ENCODE measurements around the gene MBNL1. TPM values are rescaled to one million over a fixed set of nuclear protein-coding genes. Genes with fewer than 3 reads are reported as not detected.
A peak's percentile ranks its signal among the peaks of the same experiment; 100 is the strongest.
"Not testable (repeated sequence)": the region's sequence is repeated elsewhere in the genome, so short reads cannot be mapped to it uniquely, and the experiment has no call there.

MBNL1 gene
- total RNA-seq, 8 experiments from 2014 or later: 17.3 to 294 (median 44.8) TPM

DNA sequence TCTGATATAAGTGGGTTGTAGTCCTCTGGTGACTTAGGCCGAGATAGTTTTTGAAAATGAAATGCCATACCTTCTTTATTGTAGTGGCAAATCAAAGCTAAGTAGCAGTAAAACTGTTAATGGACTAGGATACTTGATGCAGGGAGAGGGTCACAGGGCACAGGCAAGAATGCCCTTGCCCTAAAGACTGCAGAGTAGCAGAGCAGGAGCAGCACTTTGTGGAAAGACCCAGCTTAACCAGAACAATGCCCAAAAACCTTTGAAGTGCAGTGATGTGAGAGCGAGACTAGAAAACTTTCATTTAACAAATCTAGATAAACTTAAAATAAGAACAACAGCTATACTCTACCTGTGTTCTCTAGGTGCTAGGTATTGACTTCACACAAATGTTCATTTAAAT, 121.9 kb downstream of the MBNL1 start:
- in situ Hi-C loops (cut with MboI; ENCODE audit: low pct_unique_long_range_greater_than_20kb in 2 of 9, low sequenced_read_pairs in 9 of 9, unreplicated experiment in 9 of 9): no loop called here
- 20 to 100% (median 78%) methylated on average over 1 to 2 of the region's 2 CpGs; no CpG with 5 or more reads in 1 of the 10 experiments for WGBS, 10 experiments
- no peak for ATAC-seq (replicated peaks in 6 of 8)
- Histone ChIP-seq H3K4me1 (replicated peaks in 1 of 2) (peaks cover 0 to 6% of the 10 kb centered on the region in 2 donors), H3K4me3 (no peak overlapping the region), H3K27ac (no peak overlapping the region)

DNA sequence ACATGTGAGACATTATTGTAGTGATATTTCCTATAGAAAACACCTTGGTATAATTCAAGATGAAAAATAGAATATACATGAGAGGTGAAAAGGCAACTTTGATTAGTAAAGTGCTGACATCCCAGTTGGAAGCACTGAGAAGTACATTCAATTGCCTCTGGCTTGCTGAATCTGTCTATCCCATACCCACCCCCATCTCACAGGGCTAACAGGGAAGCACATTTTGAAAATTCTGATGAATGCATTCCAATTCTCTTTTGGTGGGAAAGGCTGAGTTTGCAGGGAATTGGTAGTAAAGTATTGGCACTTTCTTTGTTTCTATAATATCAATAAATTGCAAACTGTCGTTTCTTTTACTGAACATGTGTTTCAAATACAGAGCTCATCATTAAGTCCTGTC, 122.9 kb downstream of the MBNL1 start:
- Histone ChIP-seq H3K4me3 (no peak overlapping the region), H3K27ac (no peak overlapping the region), H3K4me1 (replicated peaks in 1 of 2) (peaks cover 0 to 3% of the 10 kb centered on the region in 2 donors)
- in situ Hi-C loops (cut with MboI; ENCODE audit: low pct_unique_long_range_greater_than_20kb in 2 of 9, low sequenced_read_pairs in 9 of 9, unreplicated experiment in 9 of 9): no loop called here
- WGBS, 10 experiments: 0 to 100% (median 68%) methylated on average over 1 of the region's 1 CpG; no CpG with 5 or more reads in 2 of the 10 experiments
- peak in 1 of 8 experiments; percentile 52 for ATAC-seq (replicated peaks in 6 of 8)

DNA sequence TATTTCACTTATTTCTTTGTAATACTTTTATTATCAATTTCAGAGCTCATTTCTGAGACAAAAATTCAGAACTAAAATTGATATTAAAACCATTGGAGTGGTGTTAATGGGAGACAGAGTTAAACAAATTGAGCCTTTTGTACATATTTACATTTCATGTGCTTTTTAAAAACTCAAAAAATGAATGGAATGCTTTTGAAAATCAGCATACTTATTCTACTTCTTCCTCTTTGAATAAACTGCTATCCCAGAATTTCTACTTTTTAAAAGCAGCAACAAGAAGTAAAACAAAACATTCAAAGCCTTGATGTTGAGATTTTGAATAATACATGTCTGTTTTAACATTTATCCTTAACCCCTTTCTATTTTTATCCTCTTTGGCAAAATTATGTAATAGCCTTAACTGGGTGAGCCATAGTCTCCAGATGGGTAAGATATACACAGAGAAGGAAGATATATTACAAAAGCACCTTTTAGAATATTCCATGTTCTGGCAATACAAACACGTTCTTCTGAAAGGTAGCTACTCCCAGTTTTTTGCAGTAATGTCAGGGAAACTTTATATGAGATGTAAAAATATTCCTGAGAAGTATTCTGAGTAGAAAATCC, 123.6 kb downstream of the MBNL1 start:
- peak in 2 of 8 experiments; percentile 66 to 78 for ATAC-seq (replicated peaks in 6 of 8)
- in situ Hi-C loops (cut with MboI; ENCODE audit: low pct_unique_long_range_greater_than_20kb in 2 of 9, low sequenced_read_pairs in 9 of 9, unreplicated experiment in 9 of 9): no loop called here
- no peak overlapping the region for H3K4me3 ChIP-seq
- 0 to 100% (median 89%) methylated on average over 1 of the region's 1 CpG for WGBS, 10 experiments
- peaks cover 0 to 3% of the 10 kb centered on the region in 2 donors for H3K4me1 ChIP-seq (replicated peaks in 1 of 2)
- no peak overlapping the region for H3K27ac ChIP-seq

DNA sequence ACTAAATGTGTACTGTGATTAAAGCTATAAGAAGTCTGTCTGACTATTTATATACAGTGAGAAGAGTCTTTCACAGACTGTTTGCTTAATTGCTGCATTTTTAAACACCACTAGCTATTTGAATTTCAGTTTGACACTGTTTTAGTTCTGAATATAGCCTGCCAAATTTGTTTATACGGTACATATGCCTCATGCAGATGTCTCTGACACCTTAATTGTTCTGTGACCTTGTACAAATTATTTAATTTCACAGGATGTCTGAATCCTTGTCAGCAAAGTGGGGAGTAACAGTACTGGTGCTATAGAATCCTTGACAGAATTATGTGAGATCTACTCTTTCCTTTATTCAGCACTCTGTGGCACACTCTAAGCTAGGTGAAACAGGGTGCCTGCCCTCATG, 125.5 kb downstream of the MBNL1 start:
- no peak overlapping the region for H3K27ac ChIP-seq
- 0 to 100% (median 86%) methylated on average over 1 of the region's 1 CpG; no CpG with 5 or more reads in 5 of the 10 experiments for WGBS, 10 experiments

GRCh38 chr3:152395764-152396163, 127.0 kb downstream of the MBNL1 start:
- no peak for ATAC-seq (replicated peaks in 6 of 8)
- peaks cover 0 to 3% of the 10 kb centered on the region in 2 donors for H3K4me1 ChIP-seq (replicated peaks in 1 of 2)
- in situ Hi-C loops (cut with MboI; ENCODE audit: low pct_unique_long_range_greater_than_20kb in 2 of 9, low sequenced_read_pairs in 9 of 9, unreplicated experiment in 9 of 9): no loop called here
- H3K4me3 ChIP-seq: no peak overlapping the region
- 67 to 100% (median 89%) methylated on average over 1 to 4 of the region's 4 CpGs; no CpG with 5 or more reads in 5 of the 10 experiments for WGBS, 10 experiments
- no peak overlapping the region for H3K27ac ChIP-seq

More for the DNA sequence above, 125.5 kb downstream of the MBNL1 start:
- H3K4me1 ChIP-seq (replicated peaks in 1 of 2): peaks cover 0 to 3% of the 10 kb centered on the region in 2 donors
- in situ Hi-C loops (cut with MboI; ENCODE audit: low pct_unique_long_range_greater_than_20kb in 2 of 9, low sequenced_read_pairs in 9 of 9, unreplicated experiment in 9 of 9): no loop called here
- peak in 1 of 8 experiments; percentile 31 for ATAC-seq (replicated peaks in 6 of 8)
- no peak overlapping the region for H3K4me3 ChIP-seq

DNA sequence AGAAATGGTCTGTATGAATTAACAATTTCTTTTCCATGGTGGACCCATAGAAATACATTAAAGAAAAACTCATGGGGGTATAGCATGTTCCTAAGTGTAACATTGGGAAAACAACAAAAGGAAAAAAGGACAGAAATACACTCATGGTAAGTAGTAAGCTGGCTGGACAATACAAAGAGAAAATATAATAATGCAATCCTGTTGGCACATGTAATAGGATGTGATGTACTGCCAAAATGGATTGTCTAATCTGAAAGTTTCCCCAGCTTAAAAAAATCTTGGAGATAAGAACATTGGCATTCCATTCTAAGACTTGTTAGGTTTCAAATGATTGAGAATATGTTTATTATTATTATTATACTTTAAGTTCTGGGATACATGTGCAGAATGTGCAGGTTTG, 128.1 kb downstream of the MBNL1 start:
- no peaks in the 10 kb centered on the region for H3K4me1 ChIP-seq (replicated peaks in 1 of 2)
- H3K27ac ChIP-seq: no peak overlapping the region
- ATAC-seq (replicated peaks in 6 of 8): no peak
- no peak overlapping the region for H3K4me3 ChIP-seq
- in situ Hi-C loops (cut with MboI; ENCODE audit: low pct_unique_long_range_greater_than_20kb in 2 of 9, low sequenced_read_pairs in 9 of 9, unreplicated experiment in 9 of 9): no loop called here

GRCh38 chr3:152397348-152397747, 128.6 kb downstream of the MBNL1 start:
- H3K4me3 ChIP-seq; in situ Hi-C loops (cut with MboI; ENCODE audit: low pct_unique_long_range_greater_than_20kb in 2 of 9, low sequenced_read_pairs in 9 of 9, unreplicated experiment in 9 of 9); H3K27ac ChIP-seq; ATAC-seq (replicated peaks in 6 of 8); H3K4me1 ChIP-seq (replicated peaks in 1 of 2): not testable (repeated sequence)
- 100% methylated on average over 1 to 2 of the region's 2 CpGs; no CpG with 5 or more reads in 2 of the 10 experiments for WGBS, 10 experiments

DNA sequence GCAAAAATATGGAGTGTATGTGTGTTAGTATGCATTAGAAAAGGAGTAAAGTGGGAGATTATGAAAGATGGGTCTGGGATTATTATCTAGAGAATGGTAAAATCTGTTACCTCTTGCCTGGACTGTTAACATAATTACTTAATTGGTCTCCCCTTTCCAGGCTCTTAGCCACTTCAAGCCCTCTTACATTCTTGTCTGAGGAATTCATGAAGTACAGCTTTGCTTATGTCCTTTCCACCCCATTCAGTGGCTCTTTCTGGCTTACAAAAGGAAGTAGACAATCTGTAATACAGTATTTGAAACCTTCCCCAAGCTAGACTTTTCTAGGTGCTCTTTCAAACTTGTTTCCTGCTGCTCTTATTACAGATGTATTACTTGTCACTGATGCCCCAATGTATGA, 129.8 kb downstream of the MBNL1 start:
- H3K27ac ChIP-seq: no peak overlapping the region
- in situ Hi-C loops (cut with MboI; ENCODE audit: low pct_unique_long_range_greater_than_20kb in 2 of 9, low sequenced_read_pairs in 9 of 9, unreplicated experiment in 9 of 9): no loop called here
- ATAC-seq (replicated peaks in 6 of 8): no peak
- peaks cover 0 to 7% of the 10 kb centered on the region in 2 donors for H3K4me1 ChIP-seq (replicated peaks in 1 of 2)
- H3K4me3 ChIP-seq: no peak overlapping the region

DNA sequence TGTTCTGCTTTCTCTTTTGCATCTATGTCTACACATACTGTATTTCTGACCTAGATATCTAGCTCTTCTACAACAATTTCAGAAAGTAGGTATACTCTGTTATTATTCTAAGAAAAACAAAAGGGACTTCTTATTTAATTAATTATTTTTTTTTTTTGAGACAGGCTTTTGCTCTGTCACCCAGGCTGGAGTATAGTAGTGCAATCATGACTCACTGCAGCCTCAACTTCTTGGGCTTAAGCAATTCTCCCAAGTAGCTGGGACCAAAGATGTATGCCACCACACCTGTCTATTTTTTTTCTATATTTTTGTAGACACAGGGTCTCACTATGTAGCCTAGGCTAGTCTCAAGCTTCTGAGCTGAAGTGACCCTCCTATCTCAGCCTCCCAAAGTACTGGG, 130.6 kb downstream of the MBNL1 start:
- Histone ChIP-seq H3K4me3 (no peak overlapping the region), H3K27ac (no peak overlapping the region), H3K4me1 (replicated peaks in 1 of 2) (peaks cover 4 to 14% of the 10 kb centered on the region in 2 donors)
- in situ Hi-C loops (cut with MboI; ENCODE audit: low pct_unique_long_range_greater_than_20kb in 2 of 9, low sequenced_read_pairs in 9 of 9, unreplicated experiment in 9 of 9): no loop called here
- peak in 4 of 8 experiments; percentile 16 to 36 (median 24) for ATAC-seq (replicated peaks in 6 of 8)

DNA sequence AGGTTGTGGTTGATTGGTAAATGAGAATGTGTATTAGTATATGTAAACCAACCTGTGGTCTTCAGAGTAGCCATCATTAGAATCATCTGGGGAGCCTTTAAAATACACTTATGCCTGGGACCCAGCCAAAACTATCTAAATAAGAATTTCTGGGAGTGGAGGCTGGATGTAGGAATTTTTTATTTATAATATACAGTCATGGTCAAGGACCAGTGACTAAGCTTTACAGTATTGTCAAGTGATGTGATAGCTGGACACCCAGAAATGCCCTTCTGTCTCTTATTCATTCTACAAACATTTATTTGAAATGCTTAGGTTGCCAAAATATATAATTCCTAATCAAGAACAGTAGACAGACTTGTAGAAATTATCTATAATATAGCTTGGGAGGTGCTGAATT, 132.2 kb downstream of the MBNL1 start:
- in situ Hi-C loops (cut with MboI; ENCODE audit: low pct_unique_long_range_greater_than_20kb in 2 of 9, low sequenced_read_pairs in 9 of 9, unreplicated experiment in 9 of 9): no loop called here

DNA sequence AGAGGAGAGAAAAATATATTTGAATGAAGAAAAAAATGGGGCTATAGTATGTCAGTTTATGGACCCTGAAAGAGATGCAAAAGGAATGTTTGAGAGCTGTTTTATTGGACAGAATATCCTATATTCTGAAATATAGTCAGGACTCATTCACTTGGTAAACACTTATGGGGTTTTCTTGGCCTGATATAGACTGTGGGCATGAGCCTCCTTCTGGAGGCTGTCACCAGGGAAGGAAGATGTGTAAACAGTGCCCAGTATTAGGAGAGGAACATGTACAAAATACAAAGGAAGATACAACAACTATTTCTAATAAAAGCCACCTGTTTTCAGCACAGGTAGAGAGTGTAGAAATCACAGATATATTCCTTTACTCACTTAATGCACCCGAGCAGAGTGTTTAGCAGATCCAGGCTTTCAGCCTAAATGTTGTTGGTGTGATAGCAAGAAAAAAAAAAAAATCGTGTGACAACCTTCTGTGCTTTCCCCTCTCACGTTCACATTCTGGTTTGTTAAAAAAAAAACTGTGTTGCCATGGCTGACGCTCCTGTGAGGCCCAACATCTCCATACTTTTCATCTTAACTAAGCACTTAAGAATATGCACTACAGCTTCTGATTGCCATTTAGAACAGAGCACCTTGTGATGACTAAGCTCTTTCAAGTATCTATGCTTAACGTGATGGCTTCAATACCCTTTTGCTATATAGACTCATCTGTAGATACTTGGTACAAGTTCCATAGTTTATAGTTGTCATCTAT, 134.1 kb downstream of the MBNL1 start:
- Histone ChIP-seq H3K4me1 (replicated peaks in 1 of 2) (peaks cover 16 to 22% of the 10 kb centered on the region in 2 donors), H3K27ac (no peak overlapping the region), H3K4me3 (no peak overlapping the region)
- in situ Hi-C loops (cut with MboI; ENCODE audit: low pct_unique_long_range_greater_than_20kb in 2 of 9, low sequenced_read_pairs in 9 of 9, unreplicated experiment in 9 of 9): no loop called here
- WGBS, 10 experiments: 39 to 100% (median 42%) methylated on average over 1 to 4 of the region's 5 CpGs; no CpG with 5 or more reads in 4 of the 10 experiments
- ATAC-seq (replicated peaks in 6 of 8): peak in 7 of 8 experiments; percentile 13 to 55 (median 40)

More for the DNA sequence above, 132.2 kb downstream of the MBNL1 start:
- Histone ChIP-seq H3K4me1 (replicated peaks in 1 of 2) (peaks cover 8 to 15% of the 10 kb centered on the region in 2 donors), H3K4me3 (no peak overlapping the region), H3K27ac (no peak overlapping the region)
- ATAC-seq (replicated peaks in 6 of 8): peak in 3 of 8 experiments; percentile 47 to 77 (median 61)

DNA sequence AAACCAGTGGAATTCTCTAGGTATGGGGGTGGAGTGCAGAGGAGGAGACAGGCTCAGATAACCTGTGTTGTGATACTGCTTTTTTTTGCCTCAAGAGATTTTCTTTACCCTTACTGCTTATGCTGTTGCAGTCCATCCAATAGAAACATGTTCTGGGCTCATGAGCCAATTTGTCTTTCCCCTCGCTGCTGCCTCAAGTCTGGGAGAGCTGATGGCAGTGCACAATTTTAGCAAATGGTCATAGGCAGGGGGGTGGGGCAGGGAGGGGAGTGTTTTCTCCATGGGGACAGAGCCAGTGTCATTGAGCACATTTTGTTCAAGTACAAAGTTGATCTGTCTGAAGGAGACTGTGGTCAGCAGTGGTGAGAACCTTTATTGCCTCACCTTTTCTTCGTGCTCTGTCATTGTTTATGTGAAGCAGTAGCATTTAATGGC, 134.9 kb downstream of the MBNL1 start:
- no peak overlapping the region for H3K4me3 ChIP-seq
- no peak overlapping the region for H3K27ac ChIP-seq
- peak in 5 of 8 experiments; percentile 31 to 67 (median 42) for ATAC-seq (replicated peaks in 6 of 8)
- peaks cover 16 to 22% of the 10 kb centered on the region in 2 donors for H3K4me1 ChIP-seq (replicated peaks in 1 of 2)
- WGBS, 10 experiments: 0 to 100% (median 80%) methylated on average over 1 to 2 of the region's 2 CpGs; no CpG with 5 or more reads in 2 of the 10 experiments
- in situ Hi-C loops (cut with MboI; ENCODE audit: low pct_unique_long_range_greater_than_20kb in 2 of 9, low sequenced_read_pairs in 9 of 9, unreplicated experiment in 9 of 9): no loop called here

DNA sequence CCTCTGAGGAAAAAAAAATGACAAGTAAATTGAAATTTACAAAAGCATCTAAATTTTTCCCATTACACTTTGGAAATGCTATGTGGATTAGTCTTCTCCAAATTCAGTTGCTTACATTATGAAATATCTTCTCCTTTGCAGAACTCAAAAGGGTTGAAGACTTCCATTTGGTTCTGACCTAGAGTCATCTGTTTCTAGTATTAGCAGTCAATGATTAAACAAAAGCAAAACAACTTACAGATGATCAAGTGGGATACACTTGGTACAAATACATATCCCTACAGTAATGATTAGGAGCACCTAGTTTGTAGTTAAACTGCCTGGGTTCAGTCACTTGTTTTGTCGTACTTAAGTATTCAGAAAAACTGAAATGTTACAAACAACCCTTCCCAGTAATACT, 136.2 kb downstream of the MBNL1 start:
- WGBS, 10 experiments: 80 to 100% (median 92%) methylated on average over 1 of the region's 1 CpG; no CpG with 5 or more reads in 3 of the 10 experiments
- Histone ChIP-seq H3K4me3 (no peak overlapping the region), H3K4me1 (replicated peaks in 1 of 2) (peaks cover 16 to 22% of the 10 kb centered on the region in 2 donors), H3K27ac (no peak overlapping the region)
- ATAC-seq (replicated peaks in 6 of 8): no peak
- in situ Hi-C loops (cut with MboI; ENCODE audit: low pct_unique_long_range_greater_than_20kb in 2 of 9, low sequenced_read_pairs in 9 of 9, unreplicated experiment in 9 of 9): no loop called here
